GM21381 (cell line): Measurements from ENCODE around the gene KRTAP10-1.
"Not testable (repeated sequence)": the region's sequence is repeated elsewhere in the genome, so short reads cannot be mapped to it uniquely, and the experiment has no call there.

Experiments used
- ATAC-seq: cut with Tn5 transposase; IDR thresholded peaks from one replicate; pipeline ENCODE4 v1.9.1; 2021; ENCODE audit warnings: mild to moderate bottlenecking, moderate library complexity; ENCODE audit not compliant: unreplicated experiment

Gene KRTAP10-1

DNA sequence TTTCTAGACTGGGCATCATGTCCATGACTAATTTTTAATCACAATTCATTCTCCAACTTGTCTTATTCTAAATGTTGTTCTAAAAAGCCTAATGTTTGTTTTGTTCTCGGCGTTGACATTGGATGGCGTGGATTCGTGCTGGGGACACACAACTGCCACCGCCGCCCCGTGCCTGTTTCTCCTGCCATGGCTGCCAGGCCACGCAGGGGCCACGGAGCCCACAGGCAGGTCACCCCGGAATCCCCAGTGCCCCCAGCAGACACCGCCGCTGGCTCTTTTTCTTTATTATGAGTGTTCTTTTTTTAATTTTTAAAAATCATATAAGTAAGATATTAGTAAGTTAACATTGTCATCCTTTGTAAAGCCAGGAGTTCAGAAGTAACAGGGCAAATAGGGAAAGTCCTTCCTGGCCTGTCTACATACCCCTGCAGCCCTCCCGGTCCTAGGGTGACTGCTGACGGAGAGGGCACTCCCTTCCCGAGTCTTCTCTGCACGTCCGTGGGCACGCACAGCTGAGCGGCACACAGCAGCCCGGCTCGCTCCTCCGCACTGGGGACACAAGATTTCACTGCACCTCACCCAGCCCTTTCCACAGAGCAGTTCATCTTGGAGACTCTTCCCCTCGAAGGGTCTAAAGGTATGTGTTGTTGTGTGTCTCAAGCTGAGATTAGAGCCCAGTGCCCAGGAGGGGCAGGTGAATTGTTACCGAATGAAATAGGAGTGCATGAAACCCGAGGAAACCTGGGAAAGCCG lies 32.1 kb downstream of the KRTAP10-1 start:
- no peak for ATAC-seq

DNA sequence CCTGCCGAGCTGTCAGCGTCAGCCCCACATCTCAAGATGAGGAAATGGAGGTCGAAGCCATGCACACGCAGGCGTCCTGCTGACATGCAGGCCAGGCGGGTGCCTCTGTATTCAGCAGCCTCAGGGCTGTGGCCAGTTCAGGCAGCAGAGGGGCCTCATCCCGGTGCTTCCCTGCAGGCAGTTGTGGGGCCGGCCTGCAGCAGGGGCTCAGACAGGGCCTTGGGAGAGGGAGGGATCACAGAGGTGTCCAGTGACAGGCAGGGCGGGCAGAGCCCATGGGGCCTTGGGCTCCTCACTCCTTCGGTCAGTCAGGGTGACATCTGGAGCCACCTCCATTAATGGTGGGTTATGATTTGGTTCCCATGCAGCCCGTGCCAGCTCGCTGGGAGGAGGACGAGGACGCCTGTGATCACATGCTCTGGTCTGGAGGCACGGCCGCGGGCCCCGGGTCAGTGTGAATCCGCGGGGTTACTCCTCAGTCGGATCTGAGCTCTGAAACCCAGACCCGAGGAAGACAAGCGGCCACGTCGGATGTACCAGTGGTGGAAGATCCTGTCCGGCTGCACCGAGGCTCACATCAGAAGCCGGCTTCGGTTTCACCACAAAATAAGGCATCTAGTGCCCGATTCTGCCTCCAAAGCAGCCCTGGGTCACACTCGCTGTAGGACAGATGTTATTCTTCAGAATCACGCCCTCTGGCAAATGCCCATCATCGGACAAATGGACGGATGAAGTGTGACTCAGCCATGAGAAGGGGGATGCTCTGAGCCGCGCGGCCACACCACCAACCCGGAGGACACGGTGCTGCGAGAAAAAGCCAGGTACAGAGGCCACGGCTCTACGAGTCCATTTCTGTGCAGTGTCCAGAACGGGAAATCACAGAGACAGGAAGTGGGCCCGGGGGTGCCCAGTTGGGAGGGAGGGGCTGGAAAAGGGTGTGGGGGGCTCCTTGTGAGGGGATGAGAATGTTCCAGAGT lies 33.4 kb downstream of the KRTAP10-1 start:
- no peak for ATAC-seq

DNA sequence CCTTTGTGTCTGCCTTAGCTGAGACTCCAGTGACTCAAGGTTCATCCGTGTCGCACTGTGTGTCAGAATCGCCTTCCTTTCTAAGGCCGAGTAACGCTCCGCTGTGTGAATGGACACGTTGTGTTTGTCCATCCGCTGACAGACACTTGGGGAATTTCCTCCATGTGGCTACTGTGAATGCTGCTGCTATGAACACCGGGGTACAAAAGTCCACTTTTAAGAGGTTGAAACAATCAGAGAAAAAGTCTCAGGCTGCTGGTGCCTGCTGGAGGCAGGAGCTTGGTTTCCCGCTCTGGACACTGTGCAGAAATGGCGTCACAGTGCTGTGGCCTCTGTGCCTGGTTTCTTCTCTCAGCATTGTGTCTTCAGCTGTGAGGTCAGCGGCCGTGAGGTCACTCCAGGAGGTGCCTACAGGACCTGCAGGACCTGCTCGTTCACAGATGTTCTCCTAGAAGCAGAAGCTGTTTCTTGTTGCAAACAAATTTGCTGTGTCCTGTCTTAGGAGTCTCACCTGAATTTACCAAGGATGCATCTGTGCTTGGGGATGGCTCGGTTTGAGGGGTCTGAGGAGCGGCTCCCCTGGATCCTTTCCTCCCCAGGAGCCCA lies 34.2 kb downstream of the KRTAP10-1 start:
- no peak for ATAC-seq

DNA sequence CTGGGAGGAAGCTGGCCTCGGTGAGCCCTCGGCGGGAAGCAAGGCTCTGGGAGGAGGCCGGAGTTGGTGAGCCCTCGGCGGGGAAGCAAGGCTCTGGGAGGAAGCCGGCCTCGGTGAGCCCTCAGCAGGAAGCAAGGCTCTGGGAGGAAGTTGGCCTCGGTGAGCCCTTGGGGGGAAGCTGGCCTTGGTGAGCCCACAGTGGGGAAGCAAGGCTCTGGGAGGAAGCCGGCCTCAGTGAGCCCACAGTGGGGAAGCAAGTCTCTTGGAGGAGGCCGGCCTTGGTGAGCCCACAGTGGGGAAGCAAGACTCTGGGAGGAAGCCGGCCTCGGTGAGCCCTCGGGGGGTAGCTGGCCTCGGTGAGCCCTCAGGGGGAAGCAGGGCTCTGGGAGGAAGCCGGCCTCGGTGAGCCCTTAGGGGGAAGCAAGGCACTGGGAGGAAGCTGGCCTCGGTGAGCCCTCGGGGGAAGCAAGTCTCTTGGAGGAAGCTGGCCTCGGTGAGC lies 36.0 kb downstream of the KRTAP10-1 start:
- no peak for ATAC-seq

DNA sequence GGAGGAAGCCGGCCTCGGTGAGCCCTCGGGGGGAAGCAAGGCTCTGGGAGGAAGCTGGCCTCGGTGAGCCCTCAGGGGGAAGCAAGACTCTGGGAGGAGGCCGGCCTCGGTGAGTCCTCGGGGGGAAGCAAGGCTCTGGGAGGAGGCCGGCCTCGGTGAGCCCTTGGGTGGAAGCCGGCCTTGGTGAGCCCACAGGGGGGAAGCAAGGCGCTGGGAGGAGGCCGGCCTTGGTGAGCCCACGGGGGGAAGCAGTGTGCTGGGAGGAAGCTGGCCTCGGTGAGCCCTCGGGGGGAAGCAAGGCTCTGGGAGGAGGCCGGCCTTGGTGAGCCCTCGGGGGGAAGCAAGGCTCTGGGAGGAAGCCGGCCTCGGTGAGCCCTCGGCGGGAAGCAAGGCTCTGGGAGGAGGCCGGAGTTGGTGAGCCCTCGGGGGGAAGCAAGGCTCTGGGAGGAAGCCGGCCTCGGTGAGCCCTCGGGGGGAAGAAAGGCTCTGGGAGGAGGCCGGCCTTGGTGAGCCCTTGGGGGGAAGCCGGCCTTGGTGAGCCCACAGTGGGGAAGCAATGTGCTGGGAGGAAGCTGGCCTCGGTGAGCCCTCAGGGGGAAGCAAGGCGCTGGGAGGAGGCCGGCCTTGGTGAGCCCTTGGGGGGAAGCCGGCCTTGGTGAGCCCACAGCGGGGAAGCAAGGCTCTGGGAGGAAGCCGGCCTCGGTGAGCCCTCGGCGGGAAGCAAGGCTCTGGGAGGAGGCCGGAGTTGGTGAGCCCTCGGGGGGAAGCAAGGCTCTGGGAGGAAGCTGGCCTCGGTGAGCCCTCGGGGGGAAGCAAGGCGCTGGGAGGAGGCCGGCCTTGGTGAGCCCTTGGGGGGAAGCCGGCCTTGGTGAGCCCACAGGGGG lies 36.7 kb downstream of the KRTAP10-1 start:
- not testable (repeated sequence) for ATAC-seq

DNA sequence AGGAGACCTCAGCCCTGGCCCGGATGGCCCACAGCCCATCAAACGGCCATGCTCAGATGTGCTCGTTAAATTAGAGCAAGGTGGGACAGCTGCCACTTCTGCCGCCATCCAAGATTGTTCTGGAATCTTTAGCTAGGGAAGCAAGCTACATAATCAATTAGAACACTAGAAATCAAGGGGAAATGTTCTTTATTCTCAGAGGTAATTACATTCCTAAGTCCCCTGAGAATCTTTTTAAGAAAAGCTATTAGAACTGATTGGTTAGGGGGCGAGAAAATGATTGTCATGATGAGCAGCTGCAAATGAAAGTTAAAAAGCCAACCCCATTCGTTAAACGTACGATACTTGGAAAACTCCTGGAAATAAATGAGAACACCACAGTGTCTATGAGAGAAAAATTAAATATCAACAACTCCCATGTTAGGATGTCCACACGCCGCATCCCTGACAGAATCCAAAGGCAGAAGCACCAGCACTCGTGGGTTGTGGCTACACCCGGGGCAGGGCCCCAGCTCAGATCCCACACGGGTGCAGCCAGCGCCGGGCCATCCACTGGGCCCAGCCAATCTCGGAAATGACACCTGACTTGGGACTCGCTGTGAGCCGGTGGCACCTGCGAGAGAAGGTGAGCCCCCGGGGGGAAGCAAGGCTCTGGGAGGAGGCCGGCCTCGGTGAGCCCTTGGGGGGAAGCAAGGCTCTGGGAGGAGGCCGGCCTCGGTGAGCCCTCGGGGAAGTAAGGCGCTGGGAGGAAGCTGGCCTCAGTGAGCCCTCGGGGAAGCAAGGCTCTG lies 37.6 kb downstream of the KRTAP10-1 start:
- ATAC-seq, result no peak

DNA sequence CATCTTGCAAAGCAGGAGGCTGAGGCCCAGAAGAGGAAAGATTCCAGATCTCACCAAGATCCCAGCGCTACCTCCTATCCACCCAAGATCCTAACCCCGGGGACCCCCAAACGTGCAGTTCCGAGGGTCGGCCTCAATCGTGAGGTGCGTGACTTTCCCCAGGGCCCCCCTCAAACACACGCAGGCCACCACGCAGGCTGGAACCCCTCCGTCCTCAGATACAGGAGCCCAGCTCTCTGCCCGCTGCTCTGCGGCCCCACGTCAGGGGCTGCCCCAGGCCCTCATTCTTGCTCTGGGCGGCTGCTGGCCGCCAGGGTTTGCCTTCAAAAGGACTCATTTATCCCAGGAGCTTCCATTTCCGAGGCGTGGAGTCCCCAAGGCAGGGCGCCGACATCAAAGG lies 39.9 kb downstream of the KRTAP10-1 start:
- no peak for ATAC-seq

DNA sequence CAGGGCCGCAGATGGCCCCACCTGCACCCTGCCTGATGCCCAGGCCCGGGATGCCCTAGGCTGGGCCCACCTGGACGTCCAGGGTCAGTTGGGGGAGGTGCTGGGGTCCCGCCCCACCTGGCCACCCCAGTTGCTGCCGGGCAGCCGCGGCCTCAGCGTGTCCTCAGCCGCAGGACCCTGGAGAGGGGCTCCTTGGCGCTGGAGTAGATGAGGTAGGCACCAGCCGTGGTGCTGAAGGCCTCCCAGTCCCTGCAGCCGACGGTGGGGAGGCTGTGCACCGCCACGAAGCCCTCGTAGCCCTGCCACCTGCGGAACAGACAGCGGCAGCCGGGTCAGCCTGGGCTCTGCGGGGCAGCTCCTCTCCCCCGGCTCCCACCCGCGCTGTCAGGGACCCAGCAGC lies 40.4 kb downstream of the KRTAP10-1 start:
- ATAC-seq, result no peak

DNA sequence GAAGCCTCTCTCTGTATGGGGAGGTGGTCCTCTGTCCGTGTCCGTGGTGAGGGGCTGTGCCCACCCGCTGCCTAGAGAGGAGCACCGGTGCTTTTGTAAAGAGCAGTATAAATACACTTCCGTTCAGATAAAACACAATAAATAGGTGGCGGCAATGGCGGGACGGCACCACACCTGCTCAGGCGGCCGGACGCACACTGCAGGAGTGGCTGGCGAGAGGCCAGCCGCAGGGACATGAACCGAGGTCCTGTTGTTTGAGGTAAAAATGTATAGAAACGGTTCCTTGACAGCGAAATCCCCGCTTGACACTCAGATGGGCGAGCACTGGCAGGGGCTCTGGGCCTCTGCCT lies 40.8 kb downstream of the KRTAP10-1 start:
- ATAC-seq, result no peak

DNA sequence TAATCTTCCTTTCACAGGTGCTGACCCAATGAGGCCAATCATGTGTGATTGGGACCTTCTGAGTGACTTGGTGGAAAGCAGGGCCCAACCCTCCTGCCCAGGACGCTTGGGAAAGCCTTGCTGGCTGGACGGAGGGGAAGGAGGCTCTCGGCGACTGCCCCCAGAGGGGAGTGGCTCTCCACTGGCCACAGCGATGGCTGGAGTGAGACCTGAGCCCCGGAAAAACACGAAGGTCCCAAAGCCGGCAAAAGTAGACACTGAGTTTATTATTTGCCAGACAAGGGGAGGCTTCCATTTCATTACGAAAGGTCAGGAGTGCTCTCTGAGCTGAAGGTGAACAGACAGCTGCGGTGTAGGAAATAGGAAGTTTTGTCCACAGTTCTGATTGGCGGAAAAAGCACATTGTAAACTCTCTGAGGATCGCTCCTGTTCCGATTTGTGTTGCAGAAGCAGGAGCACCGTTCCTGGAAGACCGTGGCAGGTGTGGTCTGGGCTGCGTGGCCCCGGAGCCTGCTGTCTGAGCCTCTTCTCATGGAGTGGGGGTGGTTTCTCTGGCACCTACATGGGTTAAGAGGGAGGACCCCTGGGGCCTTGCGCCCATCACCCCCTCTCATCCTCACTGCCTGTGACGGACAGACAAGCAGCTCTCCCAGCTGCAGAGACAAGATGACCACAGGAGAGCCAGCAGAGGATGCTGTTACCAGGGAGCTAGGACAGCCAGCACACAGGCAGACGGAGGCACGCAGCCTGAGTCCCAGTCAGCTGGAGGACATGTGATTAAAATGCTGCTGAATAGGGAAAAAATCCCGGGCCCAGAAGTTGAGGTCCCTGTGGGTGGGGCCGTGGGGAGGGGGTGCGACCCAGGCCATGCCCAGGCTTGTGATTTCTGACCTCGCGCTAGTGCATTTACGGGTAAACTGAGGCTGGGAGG lies 41.5 kb downstream of the KRTAP10-1 start:
- ATAC-seq, result no peak

DNA sequence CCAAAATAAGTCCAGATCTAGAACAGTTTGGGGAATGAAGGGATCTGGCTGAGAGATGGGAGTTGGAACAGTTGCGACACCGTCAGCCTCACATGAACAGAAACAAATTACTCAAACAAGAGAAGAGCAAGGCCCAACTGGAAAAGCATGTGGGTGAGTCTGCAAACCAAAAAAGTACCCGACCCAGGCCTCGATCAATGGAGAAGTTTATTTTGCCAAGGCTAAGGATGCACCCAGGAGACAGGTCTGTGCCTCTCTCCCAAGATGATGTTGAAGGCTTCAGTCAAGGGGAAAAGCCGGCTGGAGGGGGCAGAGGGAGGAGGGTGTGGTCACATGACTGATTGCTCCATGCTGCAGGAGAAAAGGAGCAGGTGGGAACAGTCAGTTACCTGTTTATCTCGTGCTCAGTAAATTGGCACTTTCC lies 42.3 kb downstream of the KRTAP10-1 start:
- ATAC-seq, result no peak

DNA sequence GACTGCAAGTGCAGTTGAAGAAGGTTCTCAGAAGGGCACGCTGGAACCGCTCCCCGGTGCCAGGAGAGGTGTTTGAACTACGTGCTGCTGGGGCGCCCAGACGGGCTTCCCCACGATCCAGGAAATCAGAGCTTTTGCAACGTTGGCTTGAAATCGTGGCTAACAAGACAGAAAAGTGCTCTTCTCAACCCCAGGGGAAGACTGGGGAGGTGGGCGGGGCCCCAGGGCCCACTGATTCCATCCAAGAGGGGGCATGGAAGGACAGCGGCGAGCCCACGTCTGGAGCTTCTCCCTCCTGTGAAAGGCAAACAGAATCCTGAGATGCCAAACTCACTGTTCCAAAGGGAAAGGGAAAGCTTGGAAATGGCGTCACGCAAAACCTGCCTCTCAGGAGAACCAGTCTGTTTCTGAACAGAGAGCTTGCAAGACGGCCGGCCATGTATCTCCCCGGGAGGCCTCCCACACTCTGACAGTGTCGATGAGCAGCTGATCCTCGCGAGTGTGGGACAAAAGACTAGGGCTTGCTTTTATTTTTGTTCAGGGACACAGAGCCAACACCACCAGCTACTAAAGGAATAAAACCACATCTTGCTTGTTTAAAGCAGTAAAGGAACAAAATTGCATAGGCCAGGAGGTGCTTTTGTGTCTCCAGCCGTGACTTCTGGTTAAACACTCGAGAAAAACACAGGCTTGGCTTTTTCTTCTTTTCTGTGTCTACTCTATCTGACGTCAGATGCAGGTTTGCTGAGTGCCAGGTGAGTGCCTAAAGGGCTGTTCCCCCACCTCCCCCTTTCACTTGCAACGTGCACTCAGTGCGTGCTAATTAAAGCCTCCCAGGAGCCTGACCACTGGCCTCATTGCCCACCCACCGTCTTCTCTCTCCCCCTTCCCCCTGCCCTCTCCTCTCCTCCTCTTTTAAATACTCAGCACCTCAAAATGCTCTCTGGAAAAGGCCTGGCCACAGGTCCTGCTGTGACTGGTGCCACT lies 43.1 kb downstream of the KRTAP10-1 start:
- ATAC-seq, result no peak

DNA sequence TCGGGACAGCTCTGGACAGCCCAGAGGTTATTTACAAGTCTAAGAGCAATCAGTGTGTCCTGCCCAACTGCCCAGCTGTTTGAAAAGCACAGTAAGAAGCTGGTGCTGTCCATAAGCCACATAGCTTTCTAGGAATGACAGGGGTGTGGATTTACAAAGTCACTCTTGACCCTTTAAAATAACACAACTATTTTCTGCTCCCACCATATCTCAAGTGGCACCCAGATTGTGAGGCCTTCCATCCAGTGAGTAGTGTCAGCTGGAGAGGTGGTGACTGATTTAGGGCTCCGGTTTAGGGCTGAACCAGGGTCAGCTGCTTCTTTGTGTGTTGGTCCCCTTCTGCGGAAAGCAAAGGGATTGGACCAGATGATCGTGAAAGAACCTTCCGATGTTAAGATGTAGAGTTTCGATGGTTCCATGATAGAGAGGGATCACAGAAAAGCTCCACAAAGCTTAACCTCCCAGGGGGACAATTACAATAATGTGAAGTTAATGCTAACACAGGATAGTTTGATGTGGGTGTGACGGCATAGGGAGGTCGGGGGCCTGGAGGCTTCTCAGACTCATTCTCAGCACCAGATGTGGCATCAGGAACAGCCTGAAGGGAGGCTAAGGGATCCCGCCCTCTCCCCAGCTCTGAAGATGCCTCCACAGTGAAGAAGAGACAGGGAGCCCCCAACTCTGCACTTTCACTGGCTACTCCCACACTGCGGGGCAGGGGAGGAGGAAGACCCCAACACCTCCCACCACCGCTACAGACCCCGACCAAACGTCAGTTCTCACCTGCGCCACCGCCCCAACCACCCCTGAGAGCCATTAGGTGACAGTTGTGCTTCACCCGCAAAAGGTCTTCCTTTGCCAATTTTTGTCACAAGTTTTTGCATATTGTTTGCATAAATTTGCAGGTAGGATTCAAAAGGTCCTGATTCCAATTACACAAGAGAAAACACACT lies 44.1 kb downstream of the KRTAP10-1 start:
- ATAC-seq, result no peak

DNA sequence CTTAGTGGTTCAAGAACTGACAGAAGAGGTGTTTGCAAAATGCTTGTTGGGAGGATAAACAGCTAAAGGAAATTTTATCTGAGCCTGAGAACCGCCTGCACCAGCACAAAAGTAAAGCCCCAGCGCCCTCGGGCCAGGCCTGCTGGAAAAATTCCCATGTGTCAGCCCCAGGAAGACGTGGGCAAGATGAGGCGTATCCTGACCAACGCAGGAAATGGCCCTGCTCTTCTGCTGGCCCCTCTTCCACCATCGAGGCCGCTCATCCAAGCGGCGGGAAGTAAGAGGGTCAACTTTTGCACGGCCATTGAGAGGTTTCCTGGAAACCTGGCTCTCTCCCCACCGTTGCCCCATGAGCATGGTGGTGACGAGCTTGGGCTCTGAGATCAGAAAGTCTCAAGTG lies 45.0 kb downstream of the KRTAP10-1 start:
- ATAC-seq, result no peak

DNA sequence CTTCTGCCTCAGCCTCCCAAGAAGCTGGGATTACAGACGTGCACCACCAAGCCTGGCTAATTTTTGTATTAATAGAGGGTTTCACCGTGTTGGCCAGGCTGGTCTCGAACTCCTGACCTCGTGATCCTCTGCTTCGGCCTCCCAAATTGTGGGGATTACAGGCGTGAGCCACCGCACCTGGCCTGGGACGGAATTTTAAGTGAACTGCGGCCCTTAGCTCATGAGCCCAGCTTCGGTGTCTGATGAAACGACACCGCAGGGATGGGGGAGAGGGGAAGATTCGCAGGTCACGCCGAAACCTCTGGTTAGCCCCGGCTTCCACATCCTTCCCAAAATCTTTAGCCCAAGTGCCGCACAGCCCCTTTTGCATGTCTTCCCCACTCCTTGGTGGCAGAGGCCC lies 45.6 kb downstream of the KRTAP10-1 start:
- no peak for ATAC-seq
